ENCODE data around the gene ZMIZ1.

DNA sequence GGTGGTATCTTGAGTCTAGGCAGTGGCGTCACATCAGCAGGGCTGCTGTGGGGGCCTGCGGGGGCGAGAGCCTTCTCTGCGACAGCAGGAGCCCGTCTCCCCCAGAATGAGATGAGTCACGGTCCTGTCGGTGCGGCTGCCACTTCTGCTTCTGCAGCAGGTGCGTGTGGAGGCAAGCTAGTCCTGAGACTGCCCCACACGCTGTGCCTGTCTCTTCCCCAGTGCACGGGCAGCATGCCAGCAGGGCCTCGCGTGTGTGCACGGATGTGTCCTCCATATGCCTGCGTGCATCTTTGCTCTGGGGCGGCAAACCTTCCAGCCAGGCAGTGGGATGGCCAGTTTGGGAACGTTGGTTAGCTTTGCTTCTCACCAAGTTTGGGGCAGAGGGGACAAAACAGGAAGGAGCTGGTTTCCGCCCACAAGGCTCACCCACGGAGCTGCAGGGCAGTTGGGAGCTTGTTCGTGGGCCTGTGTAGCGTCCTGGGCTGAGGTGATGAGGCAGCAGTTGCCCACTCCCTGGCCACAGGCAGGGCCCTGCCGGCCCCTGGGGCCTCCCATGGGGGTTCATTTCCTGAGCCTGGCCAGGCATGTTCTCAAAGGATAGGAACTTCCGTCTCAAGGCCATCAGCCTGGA lies 217.7 kb downstream of the ZMIZ1 start:
- TF ChIP-seq ZNF274 (IDR thresholded peaks at IDR 0.05; ENCODE audit: low read depth, low read length) = no peak
- no peak for TF ChIP-seq SUZ12 (IDR thresholded peaks at IDR 0.05; ENCODE audit: extremely low read depth, insufficient read depth, insufficient read length)

Data from NT2/D1 (cell line).